Measurements from ENCODE around the gene HIPK1. TPM values are rescaled to one million over a fixed set of nuclear protein-coding genes. Genes with fewer than 3 reads are reported as not detected.
A peak's percentile ranks its signal among the peaks of the same experiment; 100 is the strongest.

The HIPK1 gene
- total and polyA plus RNA-seq, 8 donors: 6.8 to 42.1 (median 28.9) TPM

DNA sequence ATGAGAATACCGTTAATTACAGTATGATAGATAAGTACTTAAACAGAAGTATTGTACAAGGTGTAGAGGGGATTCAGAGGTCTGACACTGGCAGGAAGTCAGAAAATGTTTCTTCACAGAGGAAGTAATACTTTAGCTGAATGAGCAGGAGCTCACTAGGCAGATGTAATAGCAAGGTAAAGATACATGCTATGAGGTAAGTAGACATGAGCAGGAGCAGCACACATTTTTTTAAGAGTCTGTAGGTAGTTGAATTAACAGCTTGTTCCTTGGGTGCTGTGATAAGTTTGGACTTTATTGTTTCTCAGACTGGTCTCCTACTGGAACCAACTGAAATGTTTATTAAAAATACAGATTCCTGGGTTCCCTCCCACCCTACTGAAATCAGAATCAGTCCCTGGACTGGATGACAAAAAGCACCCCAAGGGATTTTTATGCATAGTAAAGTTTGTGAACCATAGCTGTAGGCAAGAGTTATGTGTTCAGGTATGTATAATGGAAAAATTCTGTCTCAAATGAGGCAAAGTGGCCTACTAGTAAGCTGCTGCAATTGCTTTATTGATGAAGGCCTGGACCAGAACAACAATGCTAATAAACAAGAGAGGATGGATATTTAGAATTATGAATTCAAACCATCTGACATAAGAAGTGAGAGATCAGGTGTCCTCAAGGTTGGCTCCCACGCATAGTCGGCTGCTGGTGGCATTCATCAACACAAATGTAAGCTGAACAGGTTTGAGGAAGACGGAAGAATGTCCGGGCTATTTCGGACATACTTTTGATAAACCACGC, 25.4 kb upstream of the HIPK1 start:
- DNase-seq: no peak
- FAIRE-seq: no peak
- peaks cover 4 to 14% (median 6%) of the 10 kb centered on the region in 3 donors for H3K4me1 ChIP-seq
- TF ChIP-seq, protein P1, sequence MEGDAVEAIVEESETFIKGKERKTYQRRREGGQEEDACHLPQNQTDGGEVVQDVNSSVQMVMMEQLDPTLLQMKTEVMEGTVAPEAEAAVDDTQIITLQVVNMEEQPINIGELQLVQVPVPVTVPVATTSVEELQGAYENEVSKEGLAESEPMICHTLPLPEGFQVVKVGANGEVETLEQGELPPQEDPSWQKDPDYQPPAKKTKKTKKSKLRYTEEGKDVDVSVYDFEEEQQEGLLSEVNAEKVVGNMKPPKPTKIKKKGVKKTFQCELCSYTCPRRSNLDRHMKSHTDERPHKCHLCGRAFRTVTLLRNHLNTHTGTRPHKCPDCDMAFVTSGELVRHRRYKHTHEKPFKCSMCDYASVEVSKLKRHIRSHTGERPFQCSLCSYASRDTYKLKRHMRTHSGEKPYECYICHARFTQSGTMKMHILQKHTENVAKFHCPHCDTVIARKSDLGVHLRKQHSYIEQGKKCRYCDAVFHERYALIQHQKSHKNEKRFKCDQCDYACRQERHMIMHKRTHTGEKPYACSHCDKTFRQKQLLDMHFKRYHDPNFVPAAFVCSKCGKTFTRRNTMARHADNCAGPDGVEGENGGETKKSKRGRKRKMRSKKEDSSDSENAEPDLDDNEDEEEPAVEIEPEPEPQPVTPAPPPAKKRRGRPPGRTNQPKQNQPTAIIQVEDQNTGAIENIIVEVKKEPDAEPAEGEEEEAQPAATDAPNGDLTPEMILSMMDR (IDR thresholded peaks at IDR 0.05): no peak
- no peaks in the 10 kb centered on the region for H3K27me3 ChIP-seq
- intact Hi-C loops (cut with DNase I): loop anchor here in 1 of 3 donors (10.0 kb wide), 1 partner anchor 69 kb away; no protein-coding TSS in a partner anchor
- 12 to 14% methylated on average over 7 of the region's 7 CpGs for WGBS, 2 donors
- H3K36me3 ChIP-seq: peaks cover 0 to 14% (median 0%) of the 10 kb centered on the region in 3 donors
- ATAC-seq: no peak
- H3K9me3 ChIP-seq: no peaks in the 10 kb centered on the region
- H3K27ac ChIP-seq: peak overlapping the region in 2 of 4 donors; percentile 92 to 94
- H3K4me3 ChIP-seq: peak overlapping the region; percentile 45 to 90 (median 65)

DNA sequence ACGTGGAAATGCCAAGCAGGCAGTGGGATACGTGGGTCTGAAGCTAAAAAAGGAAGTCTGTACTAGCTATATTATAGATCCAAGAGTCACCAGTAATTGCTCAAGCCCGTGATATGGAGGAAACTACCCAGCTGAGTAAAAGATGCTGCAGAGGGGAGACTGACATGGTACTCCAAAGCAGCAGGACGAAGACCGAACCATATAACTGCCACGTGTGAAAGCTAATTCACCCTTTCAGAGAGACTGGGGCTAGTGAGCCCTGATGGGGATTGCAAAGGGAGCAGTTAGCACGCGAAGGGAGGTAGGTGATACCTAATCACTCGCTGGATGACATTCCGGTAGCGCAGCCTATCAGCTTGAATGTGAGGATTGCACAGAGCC, 24.8 kb upstream of the HIPK1 start:
- no peaks in the 10 kb centered on the region for H3K27me3 ChIP-seq
- H3K9me3 ChIP-seq: no peaks in the 10 kb centered on the region
- WGBS, 2 donors: 0 to 1% methylated on average over 11 of the region's 11 CpGs
- peaks cover 4 to 14% (median 6%) of the 10 kb centered on the region in 3 donors for H3K4me1 ChIP-seq
- H3K27ac ChIP-seq: peak overlapping the region; percentile 64 to 94 (median 85)
- peaks cover 0 to 10% (median 0%) of the 10 kb centered on the region in 3 donors for H3K36me3 ChIP-seq
- no peak for FAIRE-seq
- ATAC-seq: peak in 1 of 4 donors; percentile 10
- intact Hi-C loops (cut with DNase I): loop anchor here in 1 of 3 donors (10.0 kb wide), 1 partner anchor 69 kb away; no protein-coding TSS in a partner anchor
- TF ChIP-seq, protein P1 (IDR thresholded peaks at IDR 0.05): no peak
- H3K4me3 ChIP-seq: peak overlapping the region; percentile 45 to 90 (median 65)
- no peak for DNase-seq

- H3K4me1 ChIP-seq: peaks cover 4 to 14% (median 6%) of the 10 kb centered on the region in 3 donors
- 0 to 1% methylated on average over 67 of the region's 67 CpGs for WGBS, 2 donors
- ATAC-seq (peak; percentile 93 to 97 (median 95)), FAIRE-seq (peak; percentile 49), DNase-seq (peak; percentile 95 to 99 (median 99))
- H3K9me3 ChIP-seq: no peaks in the 10 kb centered on the region
- intact Hi-C loops (cut with DNase I): loop anchor here in 1 of 3 donors (10.0 kb wide), 1 partner anchor 70 kb away; no protein-coding TSS in a partner anchor
- TF ChIP-seq, protein P1 (IDR thresholded peaks at IDR 0.05): peak in 3 of 4 donors; percentile 23 to 49 (median 40)
- peaks cover 0 to 4% (median 0%) of the 10 kb centered on the region in 3 donors for H3K36me3 ChIP-seq
- H3K27me3 ChIP-seq: no peaks in the 10 kb centered on the region
- peak within 1 kb of the TSS; percentile 56 to 90 (median 65) for H3K4me3 ChIP-seq
- H3K27ac ChIP-seq: peak within 1 kb of the TSS; percentile 64 to 94 (median 85)
These were observed 24.3 kb upstream of the HIPK1 start, which contains the start of the genes AP4B1 and DCLRE1B for GRCh38 chr1:113904674-113905434. TSS of gene AP4B1 (minus strand) at chr1:113904799. CDS start at chr1:113904717, 82 bp downstream. TSS of gene DCLRE1B (plus strand) at chr1:113905326. CDS start at chr1:113905587, 261 bp downstream.

DNA sequence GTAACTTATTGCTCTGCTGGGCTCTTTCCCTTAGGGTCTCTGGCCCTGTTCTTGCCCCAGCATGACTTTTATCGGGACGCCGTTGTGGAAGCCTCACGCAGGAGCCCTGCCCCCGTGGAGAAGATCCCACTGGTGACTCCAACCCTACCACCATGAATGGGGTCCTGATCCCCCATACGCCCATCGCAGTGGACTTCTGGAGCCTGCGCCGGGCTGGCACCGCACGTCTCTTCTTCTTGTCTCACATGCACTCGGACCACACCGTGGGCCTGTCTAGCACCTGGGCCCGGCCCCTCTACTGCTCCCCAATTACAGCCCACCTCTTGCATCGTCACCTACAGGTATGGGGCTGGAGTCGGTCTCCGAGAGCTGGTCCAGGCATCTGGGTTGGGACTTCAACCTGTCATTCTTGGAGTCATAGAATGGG, 23.7 kb upstream of the HIPK1 start:
- Histone ChIP-seq H3K27me3 (no peaks in the 10 kb centered on the region), H3K27ac (peak overlapping the region; percentile 64 to 94 (median 85)), H3K9me3 (no peaks in the 10 kb centered on the region), H3K36me3 (peaks cover 0 to 4% (median 0%) of the 10 kb centered on the region in 3 donors), H3K4me1 (peaks cover 4 to 14% (median 6%) of the 10 kb centered on the region in 3 donors), H3K4me3 (peak overlapping the region; percentile 56 to 90 (median 65))
- peak in 3 of 6 donors; percentile 31 to 79 (median 54) for DNase-seq
- TF ChIP-seq, protein P1 (IDR thresholded peaks at IDR 0.05): no peak
- intact Hi-C loops (cut with DNase I): loop anchor here in 1 of 3 donors (10.0 kb wide), 1 partner anchor 71 kb away; no protein-coding TSS in a partner anchor
- WGBS, 2 donors: 0% methylated on average over 17 of the region's 17 CpGs
- no peak for FAIRE-seq
- peak in 1 of 4 donors; percentile 0 for ATAC-seq

All from pancreas (tissue), 10 donors.